HG03521 (cell line): Measurements from ENCODE around the gene FILIP1.

ENCODE experiments used
- ATAC-seq: cut with Tn5 transposase; IDR thresholded peaks from one replicate; pipeline ENCODE4 v1.9.1; 2021; ENCODE audit warnings: mild to moderate bottlenecking, moderate library complexity; ENCODE audit not compliant: unreplicated experiment

FILIP1 gene

GRCh38 chr6:75301537-75301936, 192.1 kb downstream of the FILIP1 start:
- ATAC-seq = no peak

DNA sequence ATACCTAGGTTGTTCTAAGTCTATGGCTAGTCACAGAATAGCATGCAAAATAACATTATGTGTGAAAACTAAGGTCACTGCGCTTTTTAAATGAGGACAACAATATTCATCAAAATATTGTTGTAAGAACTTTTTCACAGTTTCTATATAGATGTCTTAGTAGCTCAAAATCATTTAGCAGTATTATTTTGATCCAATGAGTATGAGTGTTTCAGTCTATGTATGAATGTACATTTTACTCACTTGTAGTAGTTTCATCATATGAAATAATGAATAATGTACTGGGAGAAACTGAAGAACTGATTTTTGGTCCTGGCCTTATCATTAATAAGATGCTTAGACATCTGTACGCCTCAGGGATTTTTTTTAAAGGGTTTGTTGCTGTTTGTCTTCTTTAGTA, 192.5 kb downstream of the FILIP1 start:
- ATAC-seq = no peak

GRCh38 chr6:75300531-75300855, 193.1 kb downstream of the FILIP1 start:
- no peak for ATAC-seq

DNA sequence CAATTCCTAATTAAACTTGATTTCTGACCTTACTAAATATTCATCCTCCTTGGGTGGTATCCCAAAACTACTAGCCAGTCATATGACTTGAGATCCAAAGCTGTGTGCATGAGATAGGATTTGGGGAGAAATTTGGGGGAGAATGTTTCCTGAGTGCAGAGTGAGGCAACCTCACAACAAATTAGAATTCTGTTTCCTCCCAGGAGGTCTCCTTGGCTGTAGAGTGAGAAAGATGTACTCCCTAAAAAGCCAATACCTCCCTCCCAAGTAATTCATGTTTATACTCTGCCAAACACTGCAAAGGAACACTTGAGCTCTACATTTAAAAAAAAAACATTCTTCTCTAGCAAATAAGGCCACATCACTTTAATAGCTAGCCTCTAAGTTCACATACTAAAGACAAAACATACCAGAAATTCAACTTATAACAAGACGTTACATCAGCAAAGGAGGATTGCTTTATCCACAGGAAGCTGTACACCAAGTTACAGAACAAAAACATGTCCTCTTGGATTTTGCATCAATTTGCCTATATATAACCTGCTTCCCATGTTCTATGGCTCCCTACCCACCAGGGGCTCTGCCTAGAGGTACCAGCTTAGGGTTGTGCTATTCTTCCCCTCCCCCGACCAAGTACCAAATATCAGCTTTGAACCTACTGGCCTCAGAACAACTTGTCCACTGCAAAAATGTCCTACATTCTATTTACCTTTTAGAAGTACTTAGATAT, 193.6 kb downstream of the FILIP1 start:
- no peak for ATAC-seq

GRCh38 chr6:75296811-75297779, 196.5 kb downstream of the FILIP1 start:
- ATAC-seq = peak; percentile 66

DNA sequence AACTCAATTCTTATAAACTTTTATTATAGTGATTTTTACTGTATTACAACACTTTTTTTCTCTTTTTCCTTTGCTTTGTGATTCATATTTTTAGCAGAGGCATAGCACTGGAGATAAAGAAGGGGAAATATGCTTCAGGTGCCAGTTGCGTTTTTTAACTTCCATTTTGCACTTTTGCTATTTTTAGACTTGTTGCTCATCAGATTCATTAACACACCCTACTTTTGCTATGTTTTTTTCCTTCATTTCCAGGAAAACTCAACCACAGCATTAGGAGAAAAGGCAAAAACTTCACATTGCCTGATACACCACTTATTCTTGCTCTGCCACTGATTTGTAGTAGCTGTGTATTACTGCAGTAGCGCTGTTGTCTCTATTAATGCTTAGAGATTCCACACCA, 201.0 kb downstream of the FILIP1 start:
- no peak for ATAC-seq

GRCh38 chr6:75291744-75292143, 201.9 kb downstream of the FILIP1 start:
- ATAC-seq = no peak

DNA sequence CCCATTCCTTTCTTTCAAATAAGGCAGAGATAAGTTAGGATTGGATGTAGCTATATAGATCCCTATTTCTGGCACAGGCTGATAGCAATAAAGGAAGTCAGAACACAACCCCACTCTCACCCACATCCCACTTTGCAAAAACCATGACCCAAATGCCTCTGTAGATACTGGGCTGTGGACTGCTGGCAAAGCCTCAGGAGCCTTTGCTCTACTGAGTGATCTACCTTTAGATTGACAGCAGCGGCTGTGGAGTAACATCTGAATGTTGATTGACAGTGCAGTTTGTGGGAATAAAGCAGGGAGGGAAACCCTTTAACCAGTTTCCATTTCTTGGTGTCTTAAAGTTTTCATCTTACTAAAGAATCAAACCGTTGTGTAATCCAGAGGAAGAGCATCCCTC, 202.3 kb downstream of the FILIP1 start:
- ATAC-seq = no peak

GRCh38 chr6:75290136-75290945, 203.3 kb downstream of the FILIP1 start:
- no peak for ATAC-seq

GRCh38 chr6:75288023-75288422, 205.6 kb downstream of the FILIP1 start:
- no peak for ATAC-seq

GRCh38 chr6:75287424-75287823, 206.2 kb downstream of the FILIP1 start:
- no peak for ATAC-seq

DNA sequence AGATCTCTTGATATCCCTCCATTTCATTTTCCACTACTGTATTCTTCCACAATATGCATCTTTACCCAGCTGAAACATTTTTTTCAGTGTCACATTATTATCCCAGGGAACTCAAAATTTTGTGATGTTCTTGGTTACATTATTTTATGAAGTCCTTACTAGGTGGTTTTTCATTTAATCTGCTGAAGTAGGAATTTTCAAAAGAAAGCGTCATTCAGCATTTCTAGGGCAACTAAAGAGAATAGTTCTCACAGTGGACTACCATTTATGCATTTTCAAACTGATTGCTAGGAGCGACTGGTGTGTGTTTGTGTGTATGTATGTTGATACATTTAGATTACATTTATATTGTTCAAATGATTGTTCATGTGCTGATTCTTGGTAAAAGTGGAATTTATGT, 206.6 kb downstream of the FILIP1 start:
- no peak for ATAC-seq

DNA sequence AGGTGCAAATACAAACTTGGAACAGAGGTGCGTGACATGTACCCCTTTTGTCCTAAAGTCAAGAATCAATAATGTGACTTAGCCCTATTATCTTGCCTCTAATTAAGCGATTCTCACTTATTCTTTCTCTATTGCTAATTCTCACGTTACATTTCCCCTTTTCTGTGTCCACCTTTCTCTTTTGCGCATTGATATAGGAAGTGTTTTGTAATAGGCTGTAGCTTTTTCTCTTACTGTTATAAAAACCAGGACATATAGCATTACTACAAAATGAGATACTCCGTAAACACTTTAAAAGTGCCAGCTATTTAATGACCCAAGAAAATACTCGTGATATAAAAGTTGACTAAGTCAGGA, 208.3 kb downstream of the FILIP1 start:
- peak; percentile 2 for ATAC-seq

GRCh38 chr6:75284632-75285282, 208.8 kb downstream of the FILIP1 start, which contains the start of gene TMEM30A:
TMEM30A (minus strand) TSS chr6:75284792; CDS start chr6:75284638, 154 bp downstream.
- ATAC-seq = peak; percentile 88

DNA sequence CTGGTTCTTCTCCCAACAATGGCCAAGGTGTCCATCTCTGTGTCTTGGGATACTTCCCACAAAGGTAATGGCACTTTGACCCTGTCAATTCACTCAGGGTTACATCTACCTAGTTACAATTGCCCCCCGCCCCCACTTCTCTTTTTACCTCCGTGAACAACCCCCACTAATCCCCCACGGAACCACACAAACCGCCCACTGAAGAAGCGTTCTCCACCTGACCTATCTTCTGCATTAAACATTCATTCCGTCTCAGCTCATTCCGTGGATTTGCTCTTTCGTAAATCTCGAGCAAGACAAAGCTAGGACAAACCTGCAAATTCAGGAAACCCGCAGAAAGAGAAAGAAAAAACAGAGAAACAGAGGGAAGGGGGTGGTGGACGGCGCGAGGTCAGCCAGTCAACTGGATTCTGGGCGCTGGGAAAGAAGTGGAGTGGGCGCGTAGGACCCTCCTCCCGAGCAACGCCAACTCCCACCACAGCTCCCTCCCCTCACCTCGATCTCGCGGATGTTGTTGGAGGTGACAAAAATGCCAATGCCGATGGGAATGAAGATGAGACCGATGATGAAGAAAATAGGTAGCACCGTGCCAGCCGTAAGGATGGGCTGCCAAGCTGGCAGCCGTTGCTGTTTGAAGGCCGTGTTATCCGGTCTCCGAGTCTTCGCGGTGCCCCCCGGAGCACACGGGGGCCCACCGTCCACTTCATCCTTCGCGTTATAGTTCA, 209.5 kb downstream of the FILIP1 start:
- peak; percentile 14 for ATAC-seq

GRCh38 chr6:75282706-75283105, 210.9 kb downstream of the FILIP1 start:
- ATAC-seq = no peak

DNA sequence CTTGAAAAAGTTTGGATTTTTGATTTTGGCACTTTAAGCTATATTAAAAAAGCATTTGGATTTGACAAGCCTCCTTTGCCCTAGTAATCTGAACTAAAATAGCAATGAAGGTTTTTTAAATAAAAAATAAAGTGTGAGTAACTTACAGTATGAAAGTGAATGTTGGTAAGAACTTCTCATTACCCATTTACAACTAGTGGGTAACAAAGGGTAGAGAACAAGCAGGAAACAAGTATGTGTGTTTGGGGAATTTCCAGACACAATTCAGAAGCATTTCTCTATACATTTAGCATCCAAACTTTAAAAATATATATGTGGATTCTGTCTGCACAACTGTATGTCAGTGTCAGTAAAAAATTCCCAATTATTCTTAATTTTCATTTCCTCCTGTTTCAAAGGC, 211.9 kb downstream of the FILIP1 start:
- ATAC-seq = no peak

DNA sequence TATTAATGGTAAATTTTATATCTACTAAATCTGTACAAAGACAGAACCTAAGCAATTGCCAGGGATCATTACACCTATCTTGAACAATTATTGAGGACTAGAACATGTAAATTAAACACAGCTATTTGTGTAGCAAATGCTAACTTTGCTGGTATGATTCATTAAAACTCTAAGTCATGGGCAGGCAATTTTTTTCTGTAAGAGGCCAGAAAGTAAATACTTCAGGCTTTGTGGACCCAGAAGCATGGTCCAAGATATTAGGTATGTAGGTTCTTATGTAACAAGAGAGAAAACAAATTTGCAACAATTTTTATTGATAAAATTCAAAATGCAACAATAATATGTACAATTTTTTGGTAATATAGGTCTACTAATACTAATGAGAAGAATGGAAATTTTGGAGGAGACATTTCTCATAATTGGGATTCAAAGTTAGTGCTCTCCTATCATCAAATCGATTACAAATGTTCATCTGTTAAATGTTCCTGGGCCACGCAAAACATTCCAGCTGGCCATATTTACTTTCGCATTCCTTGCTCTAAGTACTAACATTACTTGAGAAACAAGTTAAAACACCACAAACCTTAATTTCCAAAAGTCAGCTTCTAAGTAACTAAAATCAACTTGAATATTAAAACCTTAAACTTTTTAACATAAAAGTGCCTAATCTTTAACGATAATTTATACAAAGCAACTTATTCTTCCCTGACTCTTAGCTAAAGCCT, 213.3 kb downstream of the FILIP1 start:
- no peak for ATAC-seq

- no peak for ATAC-seq
Observed at GRCh38 chr6:75279418-75279817, 214.2 kb downstream of the FILIP1 start.
